Heart left ventricle (tissue), 16 donors: ENCODE results near the gene CDC42SE1. TPM values are rescaled to one million over a fixed set of nuclear protein-coding genes. Genes with fewer than 3 reads are reported as not detected.

Experiments
- ATAC-seq, 4 donors: fragments of 200-7000 bp; cut with Tn5 transposase; one replicate each; pipeline ENCODE4 v1.9.1; 2020 to 2022; ENCODE audit warnings: moderate library complexity in 4 of 4, mild to moderate bottlenecking in 3 of 4, moderate number of reproducible peaks in 1 of 4
- DNase-seq, 5 donors: peaks; one replicate each; pipeline ENCODE4 v3.0.0-alpha.2; 2020
- H3K27ac ChIP-seq, 12 donors: fragments of 200-600 bp; sonication (generic) in 4 of 12; one replicate each; pipeline versions ENCODE4 v1.5.0 to v1.8.0; 2016 to 2022; ENCODE audit warnings: mild to moderate bottlenecking in 2 of 12
- H3K27me3 ChIP-seq, 9 donors: fragments of 200-600 bp; sonication (generic) in 2 of 9; one replicate each; pipeline versions ENCODE4 v1.5.1 to v1.8.0; 2016 to 2022; ENCODE audit warnings: mild to moderate bottlenecking in 3 of 9
- H3K36me3 ChIP-seq, 9 donors: fragments of 200-600 bp; sonication (generic) in 2 of 9; one replicate each; pipeline versions ENCODE4 v1.5.0 to v1.8.0; 2018 to 2022; ENCODE audit warnings: mild to moderate bottlenecking in 2 of 9
- H3K4me1 ChIP-seq, 12 donors: fragments of 200-600 bp; sonication (generic) in 4 of 12; one replicate each; pipeline versions ENCODE4 v1.5.0 to v1.8.0; 2016 to 2022; ENCODE audit warnings: mild to moderate bottlenecking in 3 of 12
- H3K4me3 ChIP-seq, 12 donors: fragments of 200-600 bp; sonication (generic) in 4 of 12; one replicate each; pipeline versions ENCODE4 v1.5.0 to v1.8.0; 2017 to 2022; ENCODE audit warnings: mild to moderate bottlenecking in 9 of 12, moderate library complexity in 4 of 12
- H3K9me3 ChIP-seq, 12 donors: fragments of 200-600 bp; sonication (generic) in 4 of 12; one replicate each; pipeline versions ENCODE4 v1.5.0 to v1.8.0; 2016 to 2022; ENCODE audit warnings: mild to moderate bottlenecking in 1 of 12
- CTCF ChIP-seq, 12 donors: fragments of 200-600 bp; sonication (generic) in 4 of 12; IDR thresholded peaks; one replicate each; pipeline versions ENCODE4 v1.5.0 to v1.8.0; 2018 to 2022; ENCODE audit warnings: antibody characterized with exemption in 12 of 12, mild to moderate bottlenecking in 5 of 12
- POLR2A ChIP-seq, 2 donors: fragments of 450-650 bp; IDR thresholded peaks; one replicate each; pipeline ENCODE4 v1.6.1; 2017; ENCODE audit warnings: antibody characterized with exemption in 2 of 2, mild to moderate bottlenecking in 2 of 2, moderate library complexity in 2 of 2
- WGBS, 4 donors: extraction: QIAGEN DNeasy Blood & Tissue Kit in 2 of 4; methylation state at CpG; one replicate each; pipeline versions ENCODE4 v1.1.5 to v1.1.7; 2013 to 2018; 5-methylcytosine and 5-hydroxymethylcytosine counted together
- intact Hi-C, 10 donors: fragments of 100-400 bp; cut with DNase I; formaldehyde crosslinking; loops; one replicate each; pipeline versions ENCODE4 v1.11.1 to v1.14.2; 2022
- polyA plus RNA-seq, 2 donors: library from polyadenylated mRNA; stranded (reverse); fragments of 200-250 nt; gene quantifications; one replicate each; pipeline ENCODE4 v1.2.3, GENCODE V29; 2013
- total RNA-seq, 9 donors: library from RNA; depleted of rRNA in 2 of 9; stranded (reverse); fragments of >200 nt in 2 of 9; fragmentation: NEBNext Ultra II Directional in 3 of 9; extraction: Animal tissue kit (Norgen Biotek cat#: 25700) in 3 of 9; gene quantifications; one replicate each; pipeline versions ENCODE4 v1.1.0 to v1.2.4, GENCODE V29; 2016 to 2023
- donor health status: ischemic (EF 13 %, LVEDD 7.1; RV severe dilation, severe dysfunction).
- donor health status: healthy with polysubstance abuse.
- donor health status: DM: no; HTN: yes; CAD: no.
- donor health status: DM: no; HTN: no; CAD: no.
- donor health status: ischemic (EF 25% LVEDD 6.9; RV normal size, moderate dysfunction).
- donor health status: ischemic (EF 25% LVEDD 5.7; RV mildly dilated, moderate dysfunction).
- donor health status: healthy.
- donor health status: DM: yes; HTN: yes; CAD: no.
- donor health status: ischemic (EF 35%, LVEDD 5.7; RV mildly dilated, moderate dysfunction).
- donor health status: nonischemic (EF 11% LVEDD 7.7; RV severe dilation, severe dysfunction).
- donor health status: DM: yes; HTN: yes; CAD: no.
- donor health status: PGD.
- donor health status: ischemic (EF 29% LVEDD 5.4; RV normal size, mild dysfunction).
- donor health status: nonischemic (EF 23%, LVEDD 6.1; RV moderate dilation, normal function).

The CDC42SE1 gene
- total and polyA plus RNA-seq, 11 donors: 20.3 to 65.9 (median 28.2) TPM

- peaks cover 12 to 89% (median 66%) of the 10 kb centered on the region in 12 donors for H3K4me1 ChIP-seq
- no peak for ATAC-seq
- DNase-seq: no peak
- no peaks in the 10 kb centered on the region for H3K27me3 ChIP-seq
- no peaks in the 10 kb centered on the region for H3K9me3 ChIP-seq
- intact Hi-C loops: loop anchor here in 5 of 10 donors (5.0 kb wide), 4 partner anchors 39 to 139 kb away; partner anchors contain the start of genes CDC42SE1 (in 4 of the 5), C1orf56 (in 1 of the 5), GABPB2 (in 1 of the 5) and SEMA6C (in 1 of the 5)
- peak overlapping the region; percentile 80 to 96 (median 91) for H3K27ac ChIP-seq
- WGBS, 4 donors: 14 to 18% (median 17%) methylated on average over 4 of the region's 4 CpGs
- TF ChIP-seq CTCF (IDR thresholded peaks at IDR 0.05) (no peak), POLR2A (IDR thresholded peaks at IDR 0.05) (no peak)
- H3K36me3 ChIP-seq: peaks cover 0 to 7% (median 0%) of the 10 kb centered on the region in 9 donors
- peak overlapping the region in 10 of 12 donors; percentile 56 to 87 (median 78) for H3K4me3 ChIP-seq
Observed at GRCh38 chr1:151007853-151008243, 51.6 kb downstream of the CDC42SE1 start.

- Histone ChIP-seq H3K4me3 (peak within 1 kb of the TSS; percentile 36 to 87 (median 75)), H3K9me3 (no peaks in the 10 kb centered on the region), H3K27me3 (no peaks in the 10 kb centered on the region), H3K4me1 (peaks cover 12 to 89% (median 64%) of the 10 kb centered on the region in 12 donors), H3K27ac (peak within 1 kb of the TSS; percentile 80 to 96 (median 91)), H3K36me3 (peaks cover 0 to 19% (median 11%) of the 10 kb centered on the region in 9 donors)
- ATAC-seq: peak; percentile 65 to 79 (median 78)
- WGBS, 4 donors: 0 to 2% (median 1%) methylated on average over 18 of the region's 18 CpGs
- peak; percentile 72 to 83 (median 76) for DNase-seq
- intact Hi-C loops: loop anchor here in 5 of 10 donors (1.0 to 5.0 kb wide), 5 partner anchors 29 to 141 kb away; partner anchors contain the start of genes CDC42SE1 (in 4 of the 5), C1orf56 (in 1 of the 5), GABPB2 (in 1 of the 5) and SEMA6C (in 1 of the 5)
- TF ChIP-seq POLR2A (IDR thresholded peaks at IDR 0.05) (peak in 1 of 2 donors; percentile 76), CTCF (IDR thresholded peaks at IDR 0.05) (peak in 11 of 12 donors; percentile 10 to 72 (median 39))
Observed at GRCh38 chr1:151006327-151007052, 52.9 kb downstream of the CDC42SE1 start, which contains the start of gene MINDY1. Gene MINDY1, minus strand, starts transcription at chr1:151006902. Its CDS starts 4,285 bp downstream, at chr1:151002617.

GRCh38 chr1:151005729-151006319 lies 53.6 kb downstream of the CDC42SE1 start:
- 4 to 13% (median 9%) methylated on average over 4 of the region's 4 CpGs for WGBS, 4 donors
- Histone ChIP-seq H3K27ac (peak overlapping the region; percentile 80 to 96 (median 91)), H3K4me1 (peaks cover 12 to 89% (median 59%) of the 10 kb centered on the region in 12 donors), H3K4me3 (peak overlapping the region; percentile 36 to 84 (median 66)), H3K27me3 (no peaks in the 10 kb centered on the region), H3K36me3 (peaks cover 0 to 25% (median 18%) of the 10 kb centered on the region in 9 donors), H3K9me3 (no peaks in the 10 kb centered on the region)
- no peak for ATAC-seq
- no peak for DNase-seq
- intact Hi-C loops: loop anchor here in 5 of 10 donors (1.0 to 5.0 kb wide), 5 partner anchors 29 to 141 kb away; partner anchors contain the start of genes CDC42SE1 (in 4 of the 5), C1orf56 (in 1 of the 5), GABPB2 (in 1 of the 5) and SEMA6C (in 1 of the 5)
- TF ChIP-seq POLR2A (IDR thresholded peaks at IDR 0.05) (no peak), CTCF (IDR thresholded peaks at IDR 0.05) (no peak)
